DMS 273 treated with DMSO at 0.1 percent for 48 hours (cell line): Measurements from ENCODE around the gene ZSWIM5.
"Not testable (repeated sequence)": the region's sequence is repeated elsewhere in the genome, so short reads cannot be mapped to it uniquely, and the experiment has no call there.

ENCODE experiments used
- DNase-seq: peaks from one replicate; lab custom pipeline; 2025; lab: John Stamatoyannopoulos, UW

ZSWIM5 gene

GRCh38 chr1:45093334-45093733 is 113.1 kb downstream of the ZSWIM5 start:
- no peak for DNase-seq

- no peak for DNase-seq
Measured at GRCh38 chr1:45089711-45090110, 116.7 kb downstream of the ZSWIM5 start.

GRCh38 chr1:45084562-45084961 is 121.8 kb downstream of the ZSWIM5 start:
- no peak for DNase-seq

- DNase-seq: no peak
Measured at GRCh38 chr1:45079533-45079932, 126.9 kb downstream of the ZSWIM5 start.

GRCh38 chr1:45076959-45077358 is 129.4 kb downstream of the ZSWIM5 start:
- DNase-seq: not testable (repeated sequence)

- no peak for DNase-seq
Measured at GRCh38 chr1:45071567-45071966, 134.8 kb downstream of the ZSWIM5 start.

- no peak for DNase-seq
Measured at GRCh38 chr1:45067806-45068205, 138.6 kb downstream of the ZSWIM5 start.

- DNase-seq: no peak
Measured at GRCh38 chr1:45065083-45065482, 141.3 kb downstream of the ZSWIM5 start.

GRCh38 chr1:45062463-45062862 is 143.9 kb downstream of the ZSWIM5 start:
- not testable (repeated sequence) for DNase-seq

- DNase-seq: no peak
Measured at GRCh38 chr1:45059829-45060228, 146.6 kb downstream of the ZSWIM5 start.

GRCh38 chr1:45057542-45057941 is 148.9 kb downstream of the ZSWIM5 start:
- DNase-seq: no peak

- DNase-seq: no peak
Measured at GRCh38 chr1:45051005-45051772, 155.2 kb downstream of the ZSWIM5 start.

- no peak for DNase-seq
Measured at GRCh38 chr1:45047032-45047431, 159.4 kb downstream of the ZSWIM5 start.

GRCh38 chr1:45044916-45045315 is 161.5 kb downstream of the ZSWIM5 start:
- no peak for DNase-seq

GRCh38 chr1:45043094-45043493 is 163.3 kb downstream of the ZSWIM5 start:
- no peak for DNase-seq

GRCh38 chr1:45040297-45040696 is 166.1 kb downstream of the ZSWIM5 start:
- DNase-seq: no peak

- DNase-seq: no peak
Measured at GRCh38 chr1:45038661-45039364, 167.6 kb downstream of the ZSWIM5 start.

- no peak for DNase-seq
Measured at GRCh38 chr1:45038240-45038639, 168.2 kb downstream of the ZSWIM5 start.

- DNase-seq: no peak
Measured at GRCh38 chr1:45037456-45037855, 168.9 kb downstream of the ZSWIM5 start.

- DNase-seq: no peak
Measured at GRCh38 chr1:45035631-45036301, 170.6 kb downstream of the ZSWIM5 start.

- no peak for DNase-seq
Measured at GRCh38 chr1:45033356-45033755, 173.0 kb downstream of the ZSWIM5 start.

- no peak for DNase-seq
Measured at GRCh38 chr1:45032837-45033236, 173.6 kb downstream of the ZSWIM5 start.

GRCh38 chr1:45026446-45026845 is 180.0 kb downstream of the ZSWIM5 start:
- no peak for DNase-seq
